Activated CD8-positive, alpha-beta memory T cell treated with anti-CD3 and anti-CD28 coated beads, Interleukin-2, amount 50 U/mL, for 48 hours (primary cell): ENCODE results near the gene BANF1.
A peak's percentile ranks its signal among the peaks of the same experiment; 100 is the strongest.

Experiments
- DNase-seq: peaks from one replicate; pipeline ENCODE4 v3.0.0-alpha.2; 2020

BANF1 gene

GRCh38 chr11:66001942-66002647 lies at the start of gene BANF1, which contains the start of gene EIF1AD:
BANF1 (plus strand) TSS chr11:66002503; CDS start chr11:66003251, 748 bp downstream.
EIF1AD (minus strand) TSS chr11:66002157; CDS start chr11:66000389, 1,768 bp downstream.
- DNase-seq: peak; percentile 93

GRCh38 chr11:65953471-65953870 lies 48.8 kb upstream of the BANF1 start:
- DNase-seq: no peak

- no peak for DNase-seq
These were observed 47.5 kb upstream of the BANF1 start for GRCh38 chr11:65954771-65955170.

GRCh38 chr11:65958291-65958690 lies 44.0 kb upstream of the BANF1 start:
- DNase-seq: no peak

- DNase-seq: no peak
These were observed 43.4 kb upstream of the BANF1 start for GRCh38 chr11:65958774-65959420.

GRCh38 chr11:65960824-65961266 lies 41.5 kb upstream of the BANF1 start:
- DNase-seq: no peak

- DNase-seq: peak; percentile 97
These were observed 40.8 kb upstream of the BANF1 start, which contains the start of gene SART1 for GRCh38 chr11:65961267-65962140. SART1 (plus strand) TSS chr11:65961734; CDS start chr11:65961781, 47 bp downstream.

- no peak for DNase-seq
These were observed 40.1 kb upstream of the BANF1 start for GRCh38 chr11:65962141-65962564.

- DNase-seq: no peak
These were observed 37.4 kb upstream of the BANF1 start for GRCh38 chr11:65964906-65965305.

- no peak for DNase-seq
These were observed 36.1 kb upstream of the BANF1 start for GRCh38 chr11:65965986-65966762.

GRCh38 chr11:65967329-65967934 lies 34.9 kb upstream of the BANF1 start:
- no peak for DNase-seq

GRCh38 chr11:65968600-65969482 lies 33.5 kb upstream of the BANF1 start:
- no peak for DNase-seq

GRCh38 chr11:65972116-65972515 lies 30.2 kb upstream of the BANF1 start:
- DNase-seq: no peak

GRCh38 chr11:65973439-65974110 lies 28.7 kb upstream of the BANF1 start:
- no peak for DNase-seq

- no peak for DNase-seq
These were observed 26.5 kb upstream of the BANF1 start for GRCh38 chr11:65975771-65976170.

GRCh38 chr11:65976216-65977176 lies 25.8 kb upstream of the BANF1 start:
- no peak for DNase-seq

GRCh38 chr11:65977621-65978390 lies 24.5 kb upstream of the BANF1 start:
- no peak for DNase-seq
